K562 (cell line): Measurements from ENCODE around the gene PRMT3. TPM values are rescaled to one million over a fixed set of nuclear protein-coding genes. Genes with fewer than 3 reads are reported as not detected.
A peak's percentile ranks its signal among the peaks of the same experiment; 100 is the strongest.

Source experiments
- CBX2 ChIP-seq: fragments of 200-600 bp; sonication (generic); IDR thresholded peaks from one replicate; pipeline ENCODE4 v1.6.1; 2012; ENCODE audit warnings: mild to moderate bottlenecking, low read length, inconsistent platforms; ENCODE audit not compliant: insufficient read depth, poor library complexity, severe bottlenecking
- HDAC2 ChIP-seq: fragments of 450-650 bp; IDR thresholded peaks from 2 replicates; pipeline ENCODE4 v1.6.1; 2016; ENCODE audit warnings: mild to moderate bottlenecking
- HOXB6 ChIP-seq: fragments of 250-450 bp; sonication (Bioruptor Pico); IDR thresholded peaks from 2 replicates; pipeline ENCODE4 v1.5.1; 2022; ENCODE audit warnings: mild to moderate bottlenecking, borderline replicate concordance
- ILK ChIP-seq: fragments of 450-650 bp; IDR thresholded peaks from 2 replicates; pipeline ENCODE4 v1.6.1; 2016; ENCODE audit warnings: missing genetic modification characterization, low read depth, mild to moderate bottlenecking, missing compliant biosample characterization, moderate library complexity, borderline replicate concordance
- MYC ChIP-seq, 2 experiments: fragments of 250-450 bp in 1 of 2; sonication (Bioruptor Pico) in 1 of 2; IDR thresholded peaks; 2 replicates each; pipeline versions ENCODE4 v1.5.1 to v1.6.1; 2012 to 2021; ENCODE audit warnings: low read depth in 2 of 2, borderline replicate concordance in 1 of 2, improper control_type of control experiment in 1 of 2, low read length in 1 of 2, mild to moderate bottlenecking in 1 of 2, moderate library complexity in 1 of 2
- PYGO2 ChIP-seq: fragments of 450-650 bp; IDR thresholded peaks from 2 replicates; pipeline ENCODE4 v1.6.1; 2016; ENCODE audit warnings: mild to moderate bottlenecking, missing genetic modification characterization, moderate library complexity, missing compliant biosample characterization
- RBBP5 ChIP-seq: fragments of 200-600 bp; sonication (generic); IDR thresholded peaks from 2 replicates; pipeline ENCODE4 v1.6.1; 2012; ENCODE audit warnings: borderline replicate concordance, mild to moderate bottlenecking, low read length, control low read depth, inconsistent platforms; ENCODE audit not compliant: insufficient read depth, poor library complexity, severe bottlenecking
- RBM25 ChIP-seq: fragments of 200-400 bp; formaldehyde crosslinking; IDR thresholded peaks from 2 replicates; pipeline ENCODE4 v1.6.1; 2018; ENCODE audit warnings: low read length, low read depth, moderate library complexity; ENCODE audit not compliant: severe bottlenecking
- RFX1 ChIP-seq: fragments of 450-650 bp; IDR thresholded peaks from 2 replicates; pipeline ENCODE4 v1.6.1; 2016; ENCODE audit warnings: mild to moderate bottlenecking, moderate library complexity
- STAT5A ChIP-seq: IDR thresholded peaks from 2 replicates; pipeline ENCODE4 v1.6.1; 2012; ENCODE audit warnings: low read length, inconsistent platforms, borderline replicate concordance
- THAP7 ChIP-seq: fragments of 250-450 bp; sonication (Bioruptor Pico); IDR thresholded peaks from 2 replicates; pipeline ENCODE4 v1.5.0; 2021
- TOE1 ChIP-seq, 2 experiments: fragments of 450-650 bp in 1 of 2; sonication (generic) in 1 of 2; formaldehyde crosslinking in 1 of 2; IDR thresholded peaks; 2 replicates each; pipeline versions ENCODE4 v1.7.1 to v1.8.0; 2016 to 2022; ENCODE audit warnings: borderline replicate concordance in 2 of 2, mild to moderate bottlenecking in 2 of 2, antibody characterized with exemption in 1 of 2, inconsistent platforms in 1 of 2, low read depth in 1 of 2, missing genetic modification reagents in 1 of 2, moderate library complexity in 1 of 2
- XRCC4 ChIP-seq: IDR thresholded peaks from one replicate; pipeline ENCODE4 v1.6.1; 2011; ENCODE audit not compliant: insufficient read depth, insufficient read length; ENCODE audit errors: extremely low read depth
- polyA plus RNA-seq, 8 experiments: library from polyadenylated mRNA; depleted of rRNA in 4 of 8; stranded (reverse) in 5 of 8; unstranded in 3 of 8; fragments of >200 nt; fragmentation: Nextera tagmentation in 2 of 8; fragmentation: Illumina TruSeq in 1 of 8; extraction: Ambion mirVana in 2 of 8; extraction: Trizol in 1 of 8; gene quantifications; 2 replicates each; pipeline versions ENCODE4 v1.2.1 to v1.2.3, GENCODE V29; 2011 to 2014; ENCODE audit warnings: inconsistent platforms in 1 of 8, missing spikeins in 1 of 8
- total RNA-seq, 7 experiments: library from RNA; depleted of rRNA in 6 of 7; stranded (reverse); fragments of >200 nt in 6 of 7; fragmentation: Illumina TruSeq in 2 of 7; extraction: Trizol in 2 of 7; gene quantifications; 2 replicates each; pipeline versions ENCODE4 v1.2.1 to v1.2.3, GENCODE V29; 2011 to 2021; ENCODE audit warnings: low replicate concordance in 1 of 7
- TF ChIP-seq, protein P1 (sequence below): fragments of 450-650 bp; IDR thresholded peaks from 2 replicates; pipeline ENCODE4 v1.6.1; 2018; ENCODE audit not compliant: partially characterized antibody

PRMT3 gene
- total and polyA plus RNA-seq, 9 of the 15 experiments (the other 6 are each of a cell fraction or from before 2014, with no cell fraction given) = 24.0 to 62.1 (median 44.7) TPM

DNA sequence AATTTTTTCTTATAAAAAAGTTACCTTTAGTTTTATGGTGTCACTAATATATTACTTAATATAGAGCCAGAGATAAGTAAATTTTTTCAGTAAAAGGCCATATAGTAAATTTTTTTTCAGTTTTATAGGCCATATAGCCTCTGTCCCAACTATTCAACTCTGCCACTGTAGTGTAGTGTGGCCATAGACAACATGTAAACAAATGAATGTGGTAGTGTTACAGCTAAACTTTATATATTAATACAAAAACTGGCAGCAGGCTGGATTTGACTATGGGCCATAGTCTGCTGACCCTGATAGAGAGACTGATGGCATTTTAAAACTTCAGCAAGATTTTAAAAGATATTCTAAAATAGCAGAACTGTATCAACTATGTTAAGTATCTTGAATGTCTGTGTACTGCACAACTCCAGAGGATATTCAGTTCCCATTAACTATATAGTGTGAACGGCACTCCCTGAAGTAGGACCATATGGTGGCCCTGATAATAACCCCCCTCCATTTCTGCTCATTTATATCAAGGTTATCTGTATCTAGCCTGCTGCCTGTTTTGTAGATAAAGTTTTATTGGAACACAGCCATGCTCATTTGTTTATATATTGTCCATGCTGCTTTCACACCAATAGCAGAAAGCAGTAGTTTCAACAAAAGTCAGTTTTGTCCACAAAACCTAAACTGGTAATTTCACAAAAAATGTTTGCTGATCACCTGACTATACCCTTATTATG, 71.6 kb downstream of the PRMT3 start (continued):
- TF ChIP-seq CBX2 = no peak
- TF ChIP-seq, protein P1, sequence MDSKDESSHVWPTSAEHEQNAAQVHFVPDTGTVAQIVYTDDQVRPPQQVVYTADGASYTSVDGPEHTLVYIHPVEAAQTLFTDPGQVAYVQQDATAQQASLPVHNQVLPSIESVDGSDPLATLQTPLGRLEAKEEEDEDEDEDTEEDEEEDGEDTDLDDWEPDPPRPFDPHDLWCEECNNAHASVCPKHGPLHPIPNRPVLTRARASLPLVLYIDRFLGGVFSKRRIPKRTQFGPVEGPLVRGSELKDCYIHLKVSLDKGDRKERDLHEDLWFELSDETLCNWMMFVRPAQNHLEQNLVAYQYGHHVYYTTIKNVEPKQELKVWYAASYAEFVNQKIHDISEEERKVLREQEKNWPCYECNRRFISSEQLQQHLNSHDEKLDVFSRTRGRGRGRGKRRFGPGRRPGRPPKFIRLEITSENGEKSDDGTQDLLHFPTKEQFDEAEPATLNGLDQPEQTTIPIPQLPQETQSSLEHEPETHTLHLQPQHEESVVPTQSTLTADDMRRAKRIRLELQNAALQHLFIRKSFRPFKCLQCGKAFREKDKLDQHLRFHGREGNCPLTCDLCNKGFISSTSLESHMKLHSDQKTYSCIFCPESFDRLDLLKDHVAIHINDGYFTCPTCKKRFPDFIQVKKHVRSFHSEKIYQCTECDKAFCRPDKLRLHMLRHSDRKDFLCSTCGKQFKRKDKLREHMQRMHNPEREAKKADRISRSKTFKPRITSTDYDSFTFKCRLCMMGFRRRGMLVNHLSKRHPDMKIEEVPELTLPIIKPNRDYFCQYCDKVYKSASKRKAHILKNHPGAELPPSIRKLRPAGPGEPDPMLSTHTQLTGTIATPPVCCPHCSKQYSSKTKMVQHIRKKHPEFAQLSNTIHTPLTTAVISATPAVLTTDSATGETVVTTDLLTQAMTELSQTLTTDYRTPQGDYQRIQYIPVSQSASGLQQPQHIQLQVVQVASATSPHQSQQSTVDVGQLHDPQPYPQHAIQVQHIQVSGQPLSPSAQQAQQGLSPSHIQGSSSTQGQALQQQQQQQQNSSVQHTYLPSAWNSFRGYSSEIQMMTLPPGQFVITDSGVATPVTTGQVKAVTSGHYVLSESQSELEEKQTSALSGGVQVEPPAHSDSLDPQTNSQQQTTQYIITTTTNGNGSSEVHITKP = no peak
- TF ChIP-seq ILK = no peak
- no peak for TF ChIP-seq RBM25
- TF ChIP-seq HDAC2 = peak; percentile 89
- TF ChIP-seq STAT5A = peak; percentile 95
- TF ChIP-seq MYC (IDR thresholded peaks at IDR 0.05; ENCODE audit: low read depth, low read length) = peak; percentile 66; the same call in 1 of the 2 replicates
- no peak for TF ChIP-seq MYC (CRISPR knock-in tag; IDR thresholded peaks at IDR 0.05; ENCODE audit: borderline replicate concordance, low read depth)
- TF ChIP-seq RBBP5 = peak; percentile 56
- TF ChIP-seq RFX1 = 0 out of 2 replicates have a peak, but pooled peaks have one; percentile 19
- TF ChIP-seq PYGO2 (tag) = no peak
- TF ChIP-seq THAP7 = no peak
- no peak for TF ChIP-seq HOXB6 (CRISPR knock-in tag)
- no peak for TF ChIP-seq XRCC4
- TF ChIP-seq TOE1 (IDR thresholded peaks at IDR 0.05; ENCODE audit: borderline replicate concordance) = no peak
- TF ChIP-seq TOE1 (CRISPR knock-in tag; IDR thresholded peaks at IDR 0.05; ENCODE audit: borderline replicate concordance, low read depth) = no peak
